SK-N-SH (cell line): Measurements from ENCODE around the gene CELF4. TPM values are rescaled to one million over a fixed set of nuclear protein-coding genes. Genes with fewer than 3 reads are reported as not detected.

Experiments
- CTCF ChIA-PET: fragments of 300-600, 350-600 bp; formaldehyde crosslinking; extraction: SDS; loops from one replicate; lab custom pipeline; 2021; lab: Yijun Ruan, JAX
- POLR2A ChIA-PET: fragments of 350-600 bp; sonication (Branson Sonifier 250); formaldehyde crosslinking; extraction: SDS; loops from one replicate; lab custom pipeline; 2020; ENCODE audit warnings: antibody characterized with exemption, inconsistent platforms; lab: Yijun Ruan, JAX
- DNase-seq: peaks from one replicate; pipeline ENCODE4 v3.0.0; 2012
- H2AFZ ChIP-seq: fragments of 200-600 bp; sonication (generic); 2 replicates; pipeline ENCODE4 v1.8.1; 2016; ENCODE audit warnings: antibody characterized with exemption, mild to moderate bottlenecking, low read depth
- H3F3A ChIP-seq: fragments of 200-600 bp; sonication (generic); replicated peaks from 2 replicates; pipeline ENCODE3; 2016; ENCODE audit warnings: antibody characterized with exemption, mild to moderate bottlenecking; ENCODE audit not compliant: insufficient read depth
- H3K27ac ChIP-seq, 2 experiments: fragments of 200-500 bp in 1 of 2; fragments of 200-600 bp in 1 of 2; sonication (Bioruptor generic) in 1 of 2; sonication (generic), shearing (Covaris generic) in 1 of 2; 2 replicates each; pipeline versions ENCODE4 v1.5.1 to v1.6.1; 2014 to 2016; ENCODE audit warnings: low read depth in 2 of 2, inconsistent platforms in 1 of 2, low read length in 1 of 2, mild to moderate bottlenecking in 1 of 2, mixed read lengths in 1 of 2
- H3K27me3 ChIP-seq: fragments of 200-600 bp; sonication (generic), shearing (Covaris generic); 2 replicates; pipeline ENCODE4 v1.6.1; 2016; ENCODE audit warnings: mixed run types; ENCODE audit not compliant: insufficient read depth
- H3K36me3 ChIP-seq, 2 experiments: fragments of 200-500 bp in 1 of 2; fragments of 200-600 bp in 1 of 2; sonication (Bioruptor generic) in 1 of 2; sonication (generic) in 1 of 2; replicated peaks in 1 of 2; 2 replicates each; pipeline versions ENCODE3 to v1.5.1; 2014 to 2016; ENCODE audit warnings: low read length in 1 of 2, mild to moderate bottlenecking in 1 of 2; ENCODE audit not compliant: insufficient read depth in 2 of 2, control insufficient read depth in 1 of 2
- H3K4me1 ChIP-seq, 2 experiments: fragments of 200-500 bp in 1 of 2; fragments of 200-600 bp in 1 of 2; sonication (Bioruptor generic) in 1 of 2; sonication (generic), shearing (Covaris generic) in 1 of 2; 2 replicates each; pipeline versions ENCODE4 v1.5.1 to v1.6.1; 2014 to 2016; ENCODE audit warnings: low read depth in 1 of 2, low read length in 1 of 2, mixed run types in 1 of 2; ENCODE audit not compliant: insufficient read depth in 2 of 2, control insufficient read depth in 1 of 2
- H3K4me2 ChIP-seq: fragments of 200-600 bp; sonication (generic), shearing (Covaris generic); 2 replicates; pipeline ENCODE4 v1.6.1; 2017; ENCODE audit warnings: mixed run types
- H3K4me3 ChIP-seq, 2 experiments: fragments of 200-500 bp in 1 of 2; fragments of 200-600 bp in 1 of 2; sonication (Bioruptor generic) in 1 of 2; sonication (generic), shearing (Covaris generic) in 1 of 2; 2 replicates each; pipeline versions ENCODE4 v1.5.1 to v1.8.1; 2014 to 2016; ENCODE audit warnings: low read depth in 2 of 2, inconsistent platforms in 1 of 2, low read length in 1 of 2, mild to moderate bottlenecking in 1 of 2, mixed read lengths in 1 of 2, moderate library complexity in 1 of 2
- H3K79me2 ChIP-seq: fragments of 200-600 bp; sonication (generic); 2 replicates; pipeline ENCODE4 v1.8.1; 2017; ENCODE audit warnings: mild to moderate bottlenecking; ENCODE audit not compliant: insufficient read depth
- H3K9ac ChIP-seq: fragments of 200-600 bp; sonication (generic); 2 replicates; pipeline ENCODE4 v1.6.1; 2017; ENCODE audit warnings: mixed run types
- H3K9me2 ChIP-seq: fragments of 200-600 bp; sonication (generic); 2 replicates; pipeline ENCODE4 v1.6.1; 2017; ENCODE audit warnings: mixed run types
- H3K9me3 ChIP-seq: fragments of 200-600 bp; sonication (generic); 2 replicates; pipeline ENCODE4 v1.6.1; 2017; ENCODE audit warnings: mixed run types, mild to moderate bottlenecking, moderate library complexity
- H4K20me1 ChIP-seq: fragments of 200-600 bp; sonication (generic); 2 replicates; pipeline ENCODE4 v1.6.1; 2017; ENCODE audit warnings: mild to moderate bottlenecking, mixed run types; ENCODE audit not compliant: insufficient read depth
- CTCF ChIP-seq: fragments of 200-600 bp; sonication (generic); IDR thresholded peaks from 2 replicates; pipeline ENCODE4 v1.6.1; 2017; ENCODE audit warnings: antibody characterized with exemption, mild to moderate bottlenecking, moderate library complexity
- FOSL2 ChIP-seq: IDR thresholded peaks from 2 replicates; pipeline ENCODE4 v1.4.0; 2012; ENCODE audit warnings: low read depth, mild to moderate bottlenecking, moderate library complexity, borderline replicate concordance
- FOXJ3 ChIP-seq: sonication (generic); formaldehyde crosslinking; IDR thresholded peaks from 2 replicates; pipeline ENCODE4 v1.5.1; 2020; ENCODE audit warnings: mild to moderate bottlenecking, missing genetic modification reagents
- GATA2 ChIP-seq: sonication (generic); formaldehyde crosslinking; IDR thresholded peaks from 2 replicates; pipeline ENCODE4 v1.5.0; 2020; ENCODE audit warnings: mild to moderate bottlenecking, missing genetic modification reagents
- IRF3 ChIP-seq: fragments of 150-350 bp; IDR thresholded peaks from 2 replicates; pipeline ENCODE4 v1.6.1; 2016; ENCODE audit warnings: mild to moderate bottlenecking, low read depth, low read length
- REST ChIP-seq: IDR thresholded peaks from 2 replicates; pipeline ENCODE4 v1.6.1; 2012; ENCODE audit warnings: mild to moderate bottlenecking, low read depth, low read length, moderate library complexity
- RXRA ChIP-seq: IDR thresholded peaks from 2 replicates; pipeline ENCODE4 v1.4.0; 2012; ENCODE audit warnings: low read depth, mild to moderate bottlenecking, borderline replicate concordance
- SIN3A ChIP-seq: IDR thresholded peaks from 2 replicates; pipeline ENCODE4 v1.6.1; 2012; ENCODE audit warnings: low read depth, mild to moderate bottlenecking, low read length, moderate library complexity, borderline replicate concordance
- USF1 ChIP-seq: IDR thresholded peaks from 2 replicates; pipeline ENCODE4 v1.4.0; 2012; ENCODE audit warnings: low read depth, borderline replicate concordance
- USF2 ChIP-seq: fragments of 150-350 bp; IDR thresholded peaks from 2 replicates; pipeline ENCODE4 v1.6.1; 2017; ENCODE audit warnings: antibody characterized with exemption, low read length, low read depth, borderline replicate concordance
- YY1 ChIP-seq: IDR thresholded peaks from 2 replicates; pipeline ENCODE4 v1.4.0; 2012; ENCODE audit warnings: low read depth, mild to moderate bottlenecking
- WGBS: methylation state at CpG from one replicate; pipeline ENCODE4 v1.1.6; 2017; ENCODE audit warnings: low lambda C conversion rate; 5-methylcytosine and 5-hydroxymethylcytosine counted together
- polyA plus RNA-seq, 3 experiments: library from polyadenylated mRNA; depleted of rRNA; stranded (reverse); fragments of >200 nt; gene quantifications; 2 replicates each; pipeline ENCODE4 v1.2.3, GENCODE V29; 2012

Gene CELF4
- polyA plus RNA-seq, 1 of the 3 experiments (the other 2 are of a cell fraction) = 0.26 TPM

GRCh38 chr18:37483221-37483971, 82.2 kb downstream of the CELF4 start:
- ChIA-PET POLR2A (no interaction called here), CTCF (interaction anchor here (1.0 to 1.8 kb wide), 3 partner anchors 10 to 54 kb away, joined by 3 to 9 read pairs (median 8); no protein-coding TSS in a partner anchor)
- H3K9ac ChIP-seq = no peak overlapping the region
- no peaks in the 10 kb centered on the region for H3K9me3 ChIP-seq
- DNase-seq = no peak
- no peaks in the 10 kb centered on the region for H3K79me2 ChIP-seq
- no peaks in the 10 kb centered on the region for H4K20me1 ChIP-seq
- peaks cover 0 to 23% of the 10 kb centered on the region in 2 experiments; a peak in 2 of 4 replicates for H3K4me1 ChIP-seq
- no peaks in the 10 kb centered on the region for H3K36me3 ChIP-seq
- H3K9me2 ChIP-seq = no peaks in the 10 kb centered on the region
- TF ChIP-seq REST (peak; percentile 87), YY1 (no peak)
- peak overlapping the region in 1 of 2 experiments; percentile 36; a peak in 2 of 4 replicates for H3K27ac ChIP-seq
- no peaks in the 10 kb centered on the region for H3F3A ChIP-seq
- 57% methylated on average over 12 of the region's 12 CpGs for WGBS
- no peak overlapping the region for H3K4me3 ChIP-seq
- no peak overlapping the region for H3K4me2 ChIP-seq
- no peaks in the 10 kb centered on the region for H3K27me3 ChIP-seq
- H2AFZ ChIP-seq = no peak overlapping the region

GRCh38 chr18:37482433-37482832, 83.2 kb downstream of the CELF4 start:
- H3K36me3 ChIP-seq = no peaks in the 10 kb centered on the region
- no peak overlapping the region for H3K4me2 ChIP-seq
- H4K20me1 ChIP-seq = no peaks in the 10 kb centered on the region
- no peaks in the 10 kb centered on the region for H3K9me2 ChIP-seq
- no peak overlapping the region for H2AFZ ChIP-seq
- H3K4me1 ChIP-seq = peaks cover 0 to 23% of the 10 kb centered on the region in 2 experiments; a peak in 2 of 4 replicates
- H3K9ac ChIP-seq = no peak overlapping the region
- no peaks in the 10 kb centered on the region for H3F3A ChIP-seq
- 25% methylated on average over 3 of the region's 3 CpGs for WGBS
- DNase-seq = peak; percentile 64
- CTCF ChIA-PET = interaction anchor here (1.5 to 1.7 kb wide), 3 partner anchors 15 to 55 kb away, joined by 3 to 8 read pairs (median 3); no protein-coding TSS in a partner anchor
- POLR2A ChIA-PET = no interaction called here
- no peaks in the 10 kb centered on the region for H3K79me2 ChIP-seq
- H3K4me3 ChIP-seq = no peak overlapping the region
- H3K9me3 ChIP-seq = no peaks in the 10 kb centered on the region
- peak overlapping the region in 1 of 2 experiments; percentile 60; a peak in 2 of 4 replicates for H3K27ac ChIP-seq
- H3K27me3 ChIP-seq = no peaks in the 10 kb centered on the region
- TF ChIP-seq USF1 = no peak
- no peak for TF ChIP-seq YY1
- no peak for TF ChIP-seq SIN3A
- no peak for TF ChIP-seq FOSL2
- TF ChIP-seq GATA2 = no peak
- TF ChIP-seq IRF3 = no peak
- no peak for TF ChIP-seq REST
- no peak for TF ChIP-seq CTCF
- TF ChIP-seq RXRA = no peak
- TF ChIP-seq USF2 = no peak
- TF ChIP-seq FOXJ3 = no peak
